ENCODE data around the gene MXRA7. TPM values are rescaled to one million over a fixed set of nuclear protein-coding genes. Genes with fewer than 3 reads are reported as not detected.

Gene MXRA7
- total RNA-seq, 1 donor from 2014 or later = 55.4 TPM

GRCh38 chr17:76716839-76717215 is 6.1 kb upstream of the MXRA7 start:
- H3K9ac ChIP-seq = no peak overlapping the region
- no peak for DNase-seq (ENCODE audit: low spot score)
- no peaks in the 10 kb centered on the region for H3K27me3 ChIP-seq
- no peak overlapping the region for H3K4me3 Mint-ChIP-seq
- no peaks in the 10 kb centered on the region for H3K79me2 ChIP-seq (ENCODE audit: low read depth)
- H3K9me3 ChIP-seq (ENCODE audit: low read depth) = no peaks in the 10 kb centered on the region
- H3K36me3 ChIP-seq = no peaks in the 10 kb centered on the region
- TF ChIP-seq EZH2 (IDR thresholded peaks at IDR 0.05) (no peak), CTCF (IDR thresholded peaks at IDR 0.05) (no peak), EZH2phosphoT487 (IDR thresholded peaks at IDR 0.05) (no peak)
- H3K27ac ChIP-seq = no peak overlapping the region
- H3K4me3 ChIP-seq = no peak overlapping the region
- peaks cover 3% of the 10 kb centered on the region for H3K4me1 Mint-ChIP-seq
- H3K4me2 ChIP-seq = no peak overlapping the region
- peaks cover 25% of the 10 kb centered on the region for H3K36me3 Mint-ChIP-seq
- H3K9me3 Mint-ChIP-seq = no peaks in the 10 kb centered on the region
- H3F3A ChIP-seq (ENCODE audit: low read depth) = peaks cover 3% of the 10 kb centered on the region
- no peaks in the 10 kb centered on the region for H3K27me3 Mint-ChIP-seq (ENCODE audit: insufficient read depth, low read depth)
- no peaks in the 10 kb centered on the region for H4K20me1 ChIP-seq (ENCODE audit: low read depth)
- H3K27ac Mint-ChIP-seq = no peak overlapping the region
- H3K4me1 ChIP-seq = no peaks in the 10 kb centered on the region
- no peak overlapping the region for H2AFZ ChIP-seq (replicated peaks)

GRCh38 chr17:76716146-76716838 is 5.5 kb upstream of the MXRA7 start:
- peaks cover 3% of the 10 kb centered on the region for H3K4me1 ChIP-seq
- H3K79me2 ChIP-seq (ENCODE audit: low read depth) = no peaks in the 10 kb centered on the region
- Mint-ChIP-seq H3K36me3 (peaks cover 19% of the 10 kb centered on the region), H3K9me3 (no peaks in the 10 kb centered on the region), H3K27ac (no peak overlapping the region), H3K27me3 (ENCODE audit: insufficient read depth, low read depth) (no peaks in the 10 kb centered on the region), H3K4me1 (peaks cover 6% of the 10 kb centered on the region), H3K4me3 (no peak overlapping the region)
- DNase-seq (ENCODE audit: low spot score) = no peak
- no peak overlapping the region for H2AFZ ChIP-seq (replicated peaks)
- no peak overlapping the region for H3K27ac ChIP-seq
- H3K36me3 ChIP-seq = no peaks in the 10 kb centered on the region
- no peaks in the 10 kb centered on the region for H3K9me3 ChIP-seq (ENCODE audit: low read depth)
- H3K4me2 ChIP-seq = no peak overlapping the region
- TF ChIP-seq CTCF (IDR thresholded peaks at IDR 0.05) = no peak
- TF ChIP-seq EZH2phosphoT487 (IDR thresholded peaks at IDR 0.05) = no peak
- no peak for TF ChIP-seq EZH2 (IDR thresholded peaks at IDR 0.05)
- H3K4me3 ChIP-seq = no peak overlapping the region
- peaks cover 6% of the 10 kb centered on the region for H3F3A ChIP-seq (ENCODE audit: low read depth)
- H4K20me1 ChIP-seq (ENCODE audit: low read depth) = no peaks in the 10 kb centered on the region
- no peak overlapping the region for H3K9ac ChIP-seq
- no peaks in the 10 kb centered on the region for H3K27me3 ChIP-seq

- Histone ChIP-seq H3K9ac (no peak overlapping the region), H3K4me3 (no peak overlapping the region), H3K79me2 (ENCODE audit: low read depth) (no peaks in the 10 kb centered on the region), H3K9me3 (ENCODE audit: low read depth) (no peaks in the 10 kb centered on the region), H2AFZ (replicated peaks) (no peak overlapping the region), H3F3A (ENCODE audit: low read depth) (peaks cover 8% of the 10 kb centered on the region), H3K27ac (no peak overlapping the region), H3K36me3 (no peaks in the 10 kb centered on the region), H4K20me1 (ENCODE audit: low read depth) (no peaks in the 10 kb centered on the region), H3K4me2 (no peak overlapping the region), H3K4me1 (peaks cover 7% of the 10 kb centered on the region), H3K27me3 (no peaks in the 10 kb centered on the region)
- no peak for DNase-seq (ENCODE audit: low spot score)
- H3K27ac Mint-ChIP-seq = no peak overlapping the region
- peaks cover 3% of the 10 kb centered on the region for H3K27me3 Mint-ChIP-seq (ENCODE audit: insufficient read depth, low read depth)
- no peak for TF ChIP-seq EZH2 (IDR thresholded peaks at IDR 0.05)
- TF ChIP-seq EZH2phosphoT487 (IDR thresholded peaks at IDR 0.05) = no peak
- TF ChIP-seq CTCF (IDR thresholded peaks at IDR 0.05) = no peak
- H3K4me1 Mint-ChIP-seq = peaks cover 9% of the 10 kb centered on the region
- no peak overlapping the region for H3K4me3 Mint-ChIP-seq
- peaks cover 14% of the 10 kb centered on the region for H3K36me3 Mint-ChIP-seq
- no peaks in the 10 kb centered on the region for H3K9me3 Mint-ChIP-seq
Observed at GRCh38 chr17:76715496-76715830, 4.7 kb upstream of the MXRA7 start.
